Fibroblast of lung (primary cell): ENCODE data around the gene ACBD7. TPM values are rescaled to one million over a fixed set of nuclear protein-coding genes. Genes with fewer than 3 reads are reported as not detected.
A peak's percentile ranks its signal among the peaks of the same experiment; 100 is the strongest.

Experiments
- DNase-seq, 2 donors: peaks; one replicate each; pipeline versions ENCODE4 v3.0.0 to v3.0.0-alpha.2; 2010; ENCODE audit warnings: low read depth in 2 of 2
- H2AFZ ChIP-seq: 2 replicates; pipeline ENCODE4 v1.5.1; 2012; ENCODE audit warnings: low read length, control low read depth, inconsistent platforms
- H3K27ac ChIP-seq: 2 replicates; pipeline ENCODE4 v1.5.1; 2011; ENCODE audit warnings: low read length, control low read depth; ENCODE audit not compliant: insufficient read depth
- H3K27me3 ChIP-seq: 2 replicates; pipeline ENCODE4 v1.5.1; 2011; ENCODE audit warnings: mild to moderate bottlenecking, low read length; ENCODE audit not compliant: control insufficient read depth, insufficient read depth
- H3K36me3 ChIP-seq: 2 replicates; pipeline ENCODE4 v1.5.1; 2011; ENCODE audit warnings: low read length; ENCODE audit not compliant: control insufficient read depth, insufficient read depth
- H3K4me1 ChIP-seq: 2 replicates; pipeline ENCODE4 v1.5.1; 2011; ENCODE audit warnings: low read length; ENCODE audit not compliant: control insufficient read depth, insufficient read depth; ENCODE audit errors: extremely low read depth
- H3K4me2 ChIP-seq: 2 replicates; pipeline ENCODE4 v1.5.1; 2011; ENCODE audit warnings: low read length, control low read depth; ENCODE audit not compliant: insufficient read depth; ENCODE audit errors: extremely low read depth
- H3K4me3 ChIP-seq, 4 experiments: fragments of 200-600 bp in 1 of 4; sonication (generic) in 1 of 4; replicated peaks in 1 of 4; 2 replicates each; pipeline ENCODE4 v1.5.1; 2011 to 2016; ENCODE audit warnings: low read length in 4 of 4, low read depth in 3 of 4, mild to moderate bottlenecking in 3 of 4, control low read depth in 2 of 4, inconsistent platforms in 1 of 4, mixed read lengths in 1 of 4; ENCODE audit not compliant: insufficient read depth in 1 of 4; ENCODE audit errors: control extremely low read depth in 1 of 4
- H3K79me2 ChIP-seq: 2 replicates; pipeline ENCODE4 v1.5.1; 2012; ENCODE audit warnings: mild to moderate bottlenecking, low read length, inconsistent platforms; ENCODE audit not compliant: control insufficient read depth, insufficient read depth
- H3K9ac ChIP-seq: 2 replicates; pipeline ENCODE4 v1.5.1; 2011; ENCODE audit warnings: mild to moderate bottlenecking, low read length, control low read depth; ENCODE audit not compliant: insufficient read depth
- H3K9me3 ChIP-seq: 2 replicates; pipeline ENCODE4 v1.5.1; 2012; ENCODE audit warnings: low read depth, low read length; ENCODE audit not compliant: control insufficient read depth, insufficient read depth
- H4K20me1 ChIP-seq: 2 replicates; pipeline ENCODE4 v1.5.1; 2011; ENCODE audit warnings: low read length; ENCODE audit not compliant: control insufficient read depth, insufficient read depth; ENCODE audit errors: extremely low read depth
- EZH2 ChIP-seq: IDR thresholded peaks from 2 replicates; pipeline ENCODE4 v1.5.1; 2012; ENCODE audit warnings: low read length, control low read depth, mild to moderate bottlenecking; ENCODE audit errors: missing control alignments
- polyA plus RNA-seq, 2 donors: library from polyadenylated mRNA; depleted of rRNA in 1 of 2; stranded (reverse) in 1 of 2; unstranded in 1 of 2; fragments of >200 nt; gene quantifications; 2 replicates each; pipeline ENCODE4 v1.2.1, GENCODE V29; 2011 to 2012; ENCODE audit warnings: missing spikeins in 1 of 2
- total RNA-seq: library from RNA; depleted of rRNA; stranded (reverse); fragments of >200 nt; gene quantifications from 2 replicates; pipeline ENCODE4 v1.2.1, GENCODE V29; 2014
- TF ChIP-seq, protein P1 (sequence below), 2 donors: IDR thresholded peaks in 1 of 2; conservative IDR thresholded peaks in 1 of 2; 1 replicate in 1 of 2; 2 replicates in 1 of 2; pipeline ENCODE4 v1.5.1; 2011 to 2012; ENCODE audit warnings: low read length in 2 of 2, control low read depth in 1 of 2, inconsistent platforms in 1 of 2, low read depth in 1 of 2, mild to moderate bottlenecking in 1 of 2

Gene ACBD7
- total and polyA plus RNA-seq, 2 donors (not counting 1 experiment from before 2014, with no cell fraction given) = 0.42 to 4.1 TPM

DNA sequence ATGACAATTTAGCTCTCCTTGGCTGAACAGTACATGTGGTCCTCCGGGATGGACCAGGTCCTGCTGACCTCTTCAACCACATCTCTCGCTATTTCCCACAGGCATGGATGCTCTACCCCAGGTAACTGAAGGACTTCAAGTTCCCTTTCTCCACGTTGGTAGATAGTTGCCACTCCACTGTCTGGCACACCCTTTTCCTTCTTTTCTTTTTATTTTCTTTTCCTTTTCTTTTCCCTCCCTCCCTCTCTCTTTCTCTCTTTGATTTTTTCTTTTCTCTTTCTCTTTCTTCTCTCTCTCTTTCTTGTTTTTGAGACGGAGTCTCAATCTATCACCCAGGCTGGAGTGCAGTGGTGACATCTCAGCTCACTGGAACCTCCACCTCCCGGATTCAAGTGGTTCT is 2.8 kb upstream of the ACBD7 start:
- Histone ChIP-seq H3K79me2 (no peaks in the 10 kb centered on the region), H3K27ac (no peak overlapping the region), H3K36me3 (no peaks in the 10 kb centered on the region), H3K9me3 (no peaks in the 10 kb centered on the region), H3K4me3 (no peak overlapping the region), H2AFZ (no peak overlapping the region), H4K20me1 (no peaks in the 10 kb centered on the region), H3K27me3 (no peaks in the 10 kb centered on the region), H3K4me1 (no peaks in the 10 kb centered on the region), H3K4me2 (no peak overlapping the region), H3K9ac (no peak overlapping the region)
- TF ChIP-seq, protein P1, sequence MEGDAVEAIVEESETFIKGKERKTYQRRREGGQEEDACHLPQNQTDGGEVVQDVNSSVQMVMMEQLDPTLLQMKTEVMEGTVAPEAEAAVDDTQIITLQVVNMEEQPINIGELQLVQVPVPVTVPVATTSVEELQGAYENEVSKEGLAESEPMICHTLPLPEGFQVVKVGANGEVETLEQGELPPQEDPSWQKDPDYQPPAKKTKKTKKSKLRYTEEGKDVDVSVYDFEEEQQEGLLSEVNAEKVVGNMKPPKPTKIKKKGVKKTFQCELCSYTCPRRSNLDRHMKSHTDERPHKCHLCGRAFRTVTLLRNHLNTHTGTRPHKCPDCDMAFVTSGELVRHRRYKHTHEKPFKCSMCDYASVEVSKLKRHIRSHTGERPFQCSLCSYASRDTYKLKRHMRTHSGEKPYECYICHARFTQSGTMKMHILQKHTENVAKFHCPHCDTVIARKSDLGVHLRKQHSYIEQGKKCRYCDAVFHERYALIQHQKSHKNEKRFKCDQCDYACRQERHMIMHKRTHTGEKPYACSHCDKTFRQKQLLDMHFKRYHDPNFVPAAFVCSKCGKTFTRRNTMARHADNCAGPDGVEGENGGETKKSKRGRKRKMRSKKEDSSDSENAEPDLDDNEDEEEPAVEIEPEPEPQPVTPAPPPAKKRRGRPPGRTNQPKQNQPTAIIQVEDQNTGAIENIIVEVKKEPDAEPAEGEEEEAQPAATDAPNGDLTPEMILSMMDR (conservative IDR thresholded peaks at IDR 0.05 in 1 of 2, IDR thresholded peaks at IDR 0.05 in 1 of 2; ENCODE audit: low read depth in 1 of 2, low read length in 2 of 2) = no peak
- TF ChIP-seq EZH2 = no peak
- no peak for DNase-seq

- TF ChIP-seq EZH2 = no peak
- TF ChIP-seq, protein P1 (conservative IDR thresholded peaks at IDR 0.05 in 1 of 2, IDR thresholded peaks at IDR 0.05 in 1 of 2; ENCODE audit: low read depth in 1 of 2, low read length in 2 of 2) = peak in 1 of 2 donors; percentile 24
- H3K9ac ChIP-seq = no peak overlapping the region
Measured at GRCh38 chr10:15084502-15084922, 4.1 kb downstream of the ACBD7 start.

GRCh38 chr10:15083674-15084501 is 4.7 kb downstream of the ACBD7 start:
- H4K20me1 ChIP-seq = no peaks in the 10 kb centered on the region
- peaks cover 3% of the 10 kb centered on the region for H3K4me1 ChIP-seq
- no peaks in the 10 kb centered on the region for H3K9me3 ChIP-seq
- peak overlapping the region; percentile 98 for H3K4me2 ChIP-seq
- no peaks in the 10 kb centered on the region for H3K79me2 ChIP-seq
- H3K27me3 ChIP-seq = no peaks in the 10 kb centered on the region
- H2AFZ ChIP-seq = peak overlapping the region; percentile 98
- DNase-seq = no peak
- no peak overlapping the region for H3K9ac ChIP-seq
- peak overlapping the region; percentile 53 to 79 (median 58) for H3K4me3 ChIP-seq
- TF ChIP-seq, protein P1 (conservative IDR thresholded peaks at IDR 0.05 in 1 of 2, IDR thresholded peaks at IDR 0.05 in 1 of 2; ENCODE audit: low read depth in 1 of 2, low read length in 2 of 2) = no peak
- TF ChIP-seq EZH2 = no peak
- no peaks in the 10 kb centered on the region for H3K36me3 ChIP-seq
- peak overlapping the region; percentile 56 for H3K27ac ChIP-seq

More at GRCh38 chr10:15084502-15084922, 4.1 kb downstream of the ACBD7 start:
- peak overlapping the region; percentile 98 for H3K4me2 ChIP-seq
- peak overlapping the region; percentile 56 for H3K27ac ChIP-seq
- H4K20me1 ChIP-seq = no peaks in the 10 kb centered on the region
- no peaks in the 10 kb centered on the region for H3K27me3 ChIP-seq
- H3K79me2 ChIP-seq = no peaks in the 10 kb centered on the region
- peak overlapping the region; percentile 53 to 79 (median 58) for H3K4me3 ChIP-seq
- no peaks in the 10 kb centered on the region for H3K9me3 ChIP-seq
- H3K36me3 ChIP-seq = no peaks in the 10 kb centered on the region
- peak overlapping the region; percentile 98 for H2AFZ ChIP-seq
- DNase-seq = peak; percentile 99
- peaks cover 3% of the 10 kb centered on the region for H3K4me1 ChIP-seq
